ENCODE results near the gene CMTM5.

The CMTM5 gene

DNA sequence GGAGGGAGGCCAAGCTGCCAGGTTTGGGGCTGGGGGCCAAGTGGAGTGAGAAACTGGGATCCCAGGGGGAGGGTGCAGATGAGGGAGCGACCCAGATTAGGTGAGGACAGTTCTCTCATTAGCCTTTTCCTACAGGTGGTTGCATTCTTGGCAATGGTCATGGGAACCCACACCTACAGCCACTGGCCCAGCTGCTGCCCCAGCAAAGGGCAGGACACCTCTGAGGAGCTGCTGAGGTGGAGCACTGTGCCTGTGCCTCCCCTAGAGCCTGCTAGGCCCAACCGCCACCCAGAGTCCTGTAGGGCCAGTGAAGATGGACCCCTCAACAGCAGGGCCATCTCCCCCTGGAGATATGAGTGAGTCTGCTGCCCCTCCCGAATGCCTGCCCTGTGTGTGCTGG lies 3.8 kb upstream of the CMTM5 start:
- Histone ChIP-seq H2BK120ac (ENCODE audit: insufficient read depth, low read length, poor library complexity) (no peak overlapping the region), H3K23ac (ENCODE audit: low read length) (no peak overlapping the region), H2AFZ (ENCODE audit: insufficient read depth, low read length, poor library complexity) (no peak overlapping the region), H4K12ac (ENCODE audit: low read depth, low read length) (no peak overlapping the region), H3K27ac (ENCODE audit: low read depth, low read length) (no peak overlapping the region), H3K18ac (ENCODE audit: low read length) (no peak overlapping the region), H3K4me3 (ENCODE audit: low read depth, low read length) (no peak overlapping the region), H3K79me2 (ENCODE audit: control insufficient read depth, insufficient read depth, low read length, poor library complexity) (no peaks in the 10 kb centered on the region), H3K9me3 (ENCODE audit: insufficient read depth, low read depth, low read length) (peaks cover 2% of the 10 kb centered on the region), H2AK5ac (ENCODE audit: low read length) (no peak overlapping the region), H3K36me3 (ENCODE audit: control insufficient read depth in 1 of 2, insufficient read depth in 2 of 2, low read length in 2 of 2) (no peaks in the 10 kb centered on the region), H3K27me3 (ENCODE audit: insufficient read depth, low read length) (no peaks in the 10 kb centered on the region), H3K9ac (ENCODE audit: low read length) (no peak overlapping the region), H3K14ac (ENCODE audit: low read length) (no peak overlapping the region), H3K4me1 (ENCODE audit: control insufficient read depth in 1 of 2, insufficient read depth in 2 of 2, low read length in 2 of 2) (no peaks in the 10 kb centered on the region), H3K4ac (ENCODE audit: low read depth, low read length) (no peak overlapping the region), H2BK12ac (ENCODE audit: low read length) (no peak overlapping the region), H3K79me1 (ENCODE audit: low read length) (no peaks in the 10 kb centered on the region), H4K8ac (ENCODE audit: low read depth, low read length) (no peak overlapping the region), H4K91ac (ENCODE audit: low read depth, low read length) (no peak overlapping the region), H3K4me2 (ENCODE audit: low read length) (no peak overlapping the region), H2BK5ac (ENCODE audit: low read depth, low read length, poor library complexity) (no peak overlapping the region)
- no CpG with 5 or more reads among the region's 3 CpGs for WGBS (ENCODE audit: extremely low coverage, insufficient coverage, insufficient read length)
- no peak for DNase-seq

DNA sequence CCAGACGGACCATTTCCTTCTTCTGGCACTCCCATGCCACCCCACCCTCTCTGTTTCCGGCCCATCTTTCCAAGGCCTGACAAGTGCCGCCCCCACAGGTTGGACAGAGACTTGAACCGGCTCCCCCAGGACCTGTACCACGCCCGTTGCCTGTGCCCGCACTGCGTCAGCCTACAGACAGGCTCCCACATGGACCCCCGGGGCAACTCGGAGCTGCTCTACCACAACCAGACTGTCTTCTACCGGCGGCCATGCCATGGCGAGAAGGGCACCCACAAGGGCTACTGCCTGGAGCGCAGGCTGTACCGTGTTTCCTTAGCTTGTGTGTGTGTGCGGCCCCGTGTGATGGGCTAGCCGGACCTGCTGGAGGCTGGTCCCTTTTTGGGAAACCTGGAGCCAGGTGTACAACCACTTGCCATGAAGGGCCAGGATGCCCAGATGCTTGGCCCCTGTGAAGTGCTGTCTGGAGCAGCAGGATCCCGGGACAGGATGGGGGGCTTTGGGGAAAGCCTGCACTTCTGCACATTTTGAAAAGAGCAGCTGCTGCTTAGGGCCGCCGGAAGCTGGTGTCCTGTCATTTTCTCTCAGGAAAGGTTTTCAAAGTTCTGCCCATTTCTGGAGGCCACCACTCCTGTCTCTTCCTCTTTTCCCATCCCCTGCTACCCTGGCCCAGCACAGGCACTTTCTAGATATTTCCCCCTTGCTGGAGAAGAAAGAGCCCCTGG lies 1.2 kb upstream of the CMTM5 start:
- no CpG with 5 or more reads among the region's 21 CpGs for WGBS (ENCODE audit: extremely low coverage, insufficient coverage, insufficient read length)
- Histone ChIP-seq H3K27ac (ENCODE audit: low read depth, low read length) (no peak overlapping the region), H3K23ac (ENCODE audit: low read length) (no peak overlapping the region), H4K12ac (ENCODE audit: low read depth, low read length) (no peak overlapping the region), H3K79me2 (ENCODE audit: control insufficient read depth, insufficient read depth, low read length, poor library complexity) (no peaks in the 10 kb centered on the region), H3K9me3 (ENCODE audit: insufficient read depth, low read depth, low read length) (peaks cover 4% of the 10 kb centered on the region), H2BK5ac (ENCODE audit: low read depth, low read length, poor library complexity) (no peak overlapping the region), H3K4me2 (ENCODE audit: low read length) (no peak overlapping the region), H3K79me1 (ENCODE audit: low read length) (no peaks in the 10 kb centered on the region), H3K36me3 (ENCODE audit: control insufficient read depth in 1 of 2, insufficient read depth in 2 of 2, low read length in 2 of 2) (no peaks in the 10 kb centered on the region), H3K14ac (ENCODE audit: low read length) (no peak overlapping the region), H3K27me3 (ENCODE audit: insufficient read depth, low read length) (no peaks in the 10 kb centered on the region), H3K4me1 (ENCODE audit: control insufficient read depth in 1 of 2, insufficient read depth in 2 of 2, low read length in 2 of 2) (no peaks in the 10 kb centered on the region), H3K4me3 (ENCODE audit: low read depth, low read length) (no peak overlapping the region), H4K8ac (ENCODE audit: low read depth, low read length) (no peak overlapping the region), H2AK5ac (ENCODE audit: low read length) (no peak overlapping the region), H2AFZ (ENCODE audit: insufficient read depth, low read length, poor library complexity) (no peak overlapping the region), H3K4ac (ENCODE audit: low read depth, low read length) (no peak overlapping the region), H4K91ac (ENCODE audit: low read depth, low read length) (no peak overlapping the region), H3K18ac (ENCODE audit: low read length) (no peak overlapping the region), H3K9ac (ENCODE audit: low read length) (no peak overlapping the region), H2BK120ac (ENCODE audit: insufficient read depth, low read length, poor library complexity) (no peak overlapping the region), H2BK12ac (ENCODE audit: low read length) (no peak overlapping the region)
- DNase-seq, result no peak

DNA sequence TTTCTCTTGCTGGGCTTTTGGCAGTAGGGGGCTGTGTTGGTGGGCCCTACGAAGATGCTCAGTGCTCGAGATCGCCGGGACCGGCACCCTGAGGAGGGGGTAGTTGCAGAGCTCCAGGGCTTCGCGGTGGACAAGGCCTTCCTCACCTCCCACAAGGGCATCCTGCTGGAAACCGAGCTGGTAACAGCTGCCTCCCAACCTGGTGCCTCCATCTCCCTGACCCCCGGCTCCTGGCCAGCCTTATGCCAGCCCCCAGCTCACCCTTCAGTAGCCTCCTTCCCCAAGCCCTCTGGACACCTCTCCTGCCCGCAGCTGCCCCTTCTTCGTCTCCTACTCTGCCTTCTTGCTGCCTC lies 328 bp downstream of the CMTM5 start:
- H3K4me2 ChIP-seq (ENCODE audit: low read length), result no peak overlapping the region
- H2BK12ac ChIP-seq (ENCODE audit: low read length), result no peak overlapping the region
- H3K79me2 ChIP-seq (ENCODE audit: control insufficient read depth, insufficient read depth, low read length, poor library complexity), result no peaks in the 10 kb centered on the region
- H3K4me3 ChIP-seq (ENCODE audit: low read depth, low read length), result no peak overlapping the region
- H2BK120ac ChIP-seq (ENCODE audit: insufficient read depth, low read length, poor library complexity), result no peak overlapping the region
- H3K36me3 ChIP-seq (ENCODE audit: control insufficient read depth in 1 of 2, insufficient read depth in 2 of 2, low read length in 2 of 2), result no peaks in the 10 kb centered on the region
- no CpG with 5 or more reads among the region's 11 CpGs for WGBS (ENCODE audit: extremely low coverage, insufficient coverage, insufficient read length)
- H3K79me1 ChIP-seq (ENCODE audit: low read length), result no peaks in the 10 kb centered on the region
- H3K27ac ChIP-seq (ENCODE audit: low read depth, low read length), result no peak overlapping the region
- H2AFZ ChIP-seq (ENCODE audit: insufficient read depth, low read length, poor library complexity), result no peak overlapping the region
- no peak overlapping the region for H3K4ac ChIP-seq (ENCODE audit: low read depth, low read length)
- H3K4me1 ChIP-seq (ENCODE audit: control insufficient read depth in 1 of 2, insufficient read depth in 2 of 2, low read length in 2 of 2), result no peaks in the 10 kb centered on the region
- no peak overlapping the region for H3K18ac ChIP-seq (ENCODE audit: low read length)
- no peak overlapping the region for H4K91ac ChIP-seq (ENCODE audit: low read depth, low read length)
- H3K27me3 ChIP-seq (ENCODE audit: insufficient read depth, low read length), result no peaks in the 10 kb centered on the region
- no peak overlapping the region for H4K12ac ChIP-seq (ENCODE audit: low read depth, low read length)
- no peak for DNase-seq
- no peak overlapping the region for H3K9ac ChIP-seq (ENCODE audit: low read length)
- H3K9me3 ChIP-seq (ENCODE audit: insufficient read depth, low read depth, low read length), result peaks cover 2% of the 10 kb centered on the region
- H2BK5ac ChIP-seq (ENCODE audit: low read depth, low read length, poor library complexity), result no peak overlapping the region
- no peak overlapping the region for H3K23ac ChIP-seq (ENCODE audit: low read length)
- H4K8ac ChIP-seq (ENCODE audit: low read depth, low read length), result no peak overlapping the region
- no peak overlapping the region for H3K14ac ChIP-seq (ENCODE audit: low read length)
- H2AK5ac ChIP-seq (ENCODE audit: low read length), result no peak overlapping the region

DNA sequence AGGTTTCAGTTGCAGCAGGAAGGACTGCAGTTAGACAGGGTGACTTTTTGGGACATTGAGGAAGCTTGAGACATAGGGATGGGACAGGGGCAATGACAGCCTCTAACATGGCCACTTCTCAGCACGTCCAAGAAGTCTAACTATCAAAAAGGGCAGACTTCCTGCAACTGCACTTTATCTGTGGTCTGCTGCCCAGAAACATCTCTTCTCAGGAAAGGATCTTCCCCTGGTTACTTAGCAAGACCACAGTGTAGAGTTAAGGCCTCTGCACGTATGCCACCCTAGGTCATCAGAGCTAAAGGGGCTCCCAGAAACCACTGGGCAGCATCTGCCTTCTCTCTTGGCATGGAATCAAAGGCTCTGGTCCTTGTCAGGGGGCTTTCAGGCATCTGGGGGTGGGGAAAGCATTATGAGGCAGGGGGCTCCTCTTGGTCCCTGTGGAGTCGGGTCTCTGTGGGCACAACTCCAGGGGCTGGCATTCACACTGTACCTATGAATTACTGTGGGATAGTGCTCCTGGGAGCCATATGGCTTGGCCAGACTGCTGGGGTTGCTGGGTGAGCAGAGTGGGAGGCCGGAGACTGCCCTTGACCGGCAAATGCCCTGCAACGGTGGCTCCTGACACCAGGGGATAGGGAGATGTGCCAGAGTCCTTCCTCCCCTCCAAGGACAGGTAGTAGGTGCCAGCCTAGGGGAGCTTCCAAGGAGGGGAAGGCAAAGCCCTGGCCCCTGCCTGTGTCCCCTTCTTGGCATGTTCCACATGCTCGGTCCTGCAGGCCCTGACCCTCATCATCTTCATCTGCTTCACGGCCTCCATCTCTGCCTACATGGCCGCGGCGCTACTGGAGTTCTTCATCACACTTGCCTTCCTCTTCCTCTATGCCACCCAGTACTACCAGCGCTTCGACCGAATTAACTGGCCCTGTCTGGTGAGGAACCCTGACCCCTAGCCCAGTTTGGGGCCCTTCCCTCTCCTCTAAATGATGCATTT lies 1.0 kb downstream of the CMTM5 start:
- DNase-seq, result no peak
- Histone ChIP-seq H4K8ac (ENCODE audit: low read depth, low read length) (no peak overlapping the region), H4K91ac (ENCODE audit: low read depth, low read length) (no peak overlapping the region), H2BK12ac (ENCODE audit: low read length) (no peak overlapping the region), H2AFZ (ENCODE audit: insufficient read depth, low read length, poor library complexity) (no peak overlapping the region), H3K4ac (ENCODE audit: low read depth, low read length) (no peak overlapping the region), H3K27me3 (ENCODE audit: insufficient read depth, low read length) (no peaks in the 10 kb centered on the region), H3K79me2 (ENCODE audit: control insufficient read depth, insufficient read depth, low read length, poor library complexity) (no peaks in the 10 kb centered on the region), H3K36me3 (ENCODE audit: control insufficient read depth in 1 of 2, insufficient read depth in 2 of 2, low read length in 2 of 2) (no peaks in the 10 kb centered on the region), H3K4me1 (ENCODE audit: control insufficient read depth in 1 of 2, insufficient read depth in 2 of 2, low read length in 2 of 2) (no peaks in the 10 kb centered on the region), H3K9me3 (ENCODE audit: insufficient read depth, low read depth, low read length) (peaks cover 2% of the 10 kb centered on the region), H3K4me2 (ENCODE audit: low read length) (no peak overlapping the region), H4K12ac (ENCODE audit: low read depth, low read length) (no peak overlapping the region), H3K79me1 (ENCODE audit: low read length) (no peaks in the 10 kb centered on the region), H3K18ac (ENCODE audit: low read length) (no peak overlapping the region), H3K27ac (ENCODE audit: low read depth, low read length) (no peak overlapping the region), H3K14ac (ENCODE audit: low read length) (no peak overlapping the region), H3K9ac (ENCODE audit: low read length) (no peak overlapping the region), H2BK5ac (ENCODE audit: low read depth, low read length, poor library complexity) (no peak overlapping the region), H2AK5ac (ENCODE audit: low read length) (no peak overlapping the region), H3K4me3 (ENCODE audit: low read depth, low read length) (no peak overlapping the region), H3K23ac (ENCODE audit: low read length) (no peak overlapping the region), H2BK120ac (ENCODE audit: insufficient read depth, low read length, poor library complexity) (no peak overlapping the region)
- WGBS (ENCODE audit: extremely low coverage, insufficient coverage, insufficient read length), result no CpG with 5 or more reads among the region's 14 CpGs

Measured in trophoblast cell (in vitro differentiated cells and primary cell).